HEK293T (cell line): ENCODE data around the gene MRAP.

ENCODE experiments used
- ARNT ChIP-seq: fragments of 450-650 bp; IDR thresholded peaks from 2 replicates; pipeline ENCODE4 v1.6.1; 2017; ENCODE audit warnings: mild to moderate bottlenecking
- BHLHE40 ChIP-seq: fragments of 450-650 bp; IDR thresholded peaks from 2 replicates; pipeline ENCODE4 v1.6.1; 2016; ENCODE audit warnings: mild to moderate bottlenecking, moderate library complexity, borderline replicate concordance
- CTBP1 ChIP-seq: fragments of 450-650 bp; IDR thresholded peaks from 2 replicates; pipeline ENCODE4 v1.6.1; 2016; ENCODE audit warnings: borderline replicate concordance
- ELF4 ChIP-seq: fragments of 450-650 bp; IDR thresholded peaks from 2 replicates; pipeline ENCODE4 v1.6.1; 2017; ENCODE audit warnings: antibody characterized with exemption
- FOXA1 ChIP-seq: fragments of 450-650 bp; IDR thresholded peaks from 2 replicates; pipeline ENCODE4 v1.6.1; 2016; ENCODE audit warnings: mild to moderate bottlenecking
- FOXK2 ChIP-seq: fragments of 450-650 bp; IDR thresholded peaks from 2 replicates; pipeline ENCODE4 v1.6.1; 2016; ENCODE audit warnings: mild to moderate bottlenecking
- FOXM1 ChIP-seq: fragments of 450-650 bp; IDR thresholded peaks from 2 replicates; pipeline ENCODE4 v1.6.1; 2017; ENCODE audit warnings: mild to moderate bottlenecking, borderline replicate concordance
- HDGF ChIP-seq: fragments of 450-650 bp; IDR thresholded peaks from 2 replicates; pipeline ENCODE4 v1.6.1; 2017; ENCODE audit warnings: antibody characterized with exemption, borderline replicate concordance
- L3MBTL2 ChIP-seq: fragments of 450-650 bp; conservative IDR thresholded peaks from 2 replicates; pipeline ENCODE4 v1.6.1; 2016; ENCODE audit warnings: mild to moderate bottlenecking
- NFRKB ChIP-seq: fragments of 450-650 bp; IDR thresholded peaks from 2 replicates; pipeline ENCODE4 v1.6.1; 2016; ENCODE audit warnings: mild to moderate bottlenecking, moderate library complexity
- SP1 ChIP-seq: fragments of 450-650 bp; IDR thresholded peaks from 2 replicates; pipeline ENCODE4 v1.6.1; 2017
- SUZ12 ChIP-seq: fragments of 450-650 bp; IDR thresholded peaks from 2 replicates; pipeline ENCODE4 v1.6.1; 2016; ENCODE audit warnings: mild to moderate bottlenecking
- TARDBP ChIP-seq: fragments of 450-650 bp; IDR thresholded peaks from 2 replicates; pipeline ENCODE4 v1.6.1; 2016
- ZNF384 ChIP-seq: fragments of 450-650 bp; IDR thresholded peaks from 2 replicates; pipeline ENCODE4 v1.6.1; 2016

- TF ChIP-seq CTBP1 (no peak), ELF4 (no peak), TARDBP (no peak), FOXM1 (no peak), SP1 (no peak), FOXA1 (no peak), L3MBTL2 (no peak), BHLHE40 (no peak), FOXK2 (no peak), ARNT (no peak), SUZ12 (no peak), NFRKB (no peak), HDGF (no peak), ZNF384 (no peak)
Observed at GRCh38 chr21:32360401-32360975, 61.8 kb downstream of the MRAP start.
